ENCODE results near the gene COL4A1. TPM values are rescaled to one million over a fixed set of nuclear protein-coding genes. Genes with fewer than 3 reads are reported as not detected.

COL4A1 gene
- total RNA-seq, 1 experiment from 2014 or later, result 4.8 TPM

DNA sequence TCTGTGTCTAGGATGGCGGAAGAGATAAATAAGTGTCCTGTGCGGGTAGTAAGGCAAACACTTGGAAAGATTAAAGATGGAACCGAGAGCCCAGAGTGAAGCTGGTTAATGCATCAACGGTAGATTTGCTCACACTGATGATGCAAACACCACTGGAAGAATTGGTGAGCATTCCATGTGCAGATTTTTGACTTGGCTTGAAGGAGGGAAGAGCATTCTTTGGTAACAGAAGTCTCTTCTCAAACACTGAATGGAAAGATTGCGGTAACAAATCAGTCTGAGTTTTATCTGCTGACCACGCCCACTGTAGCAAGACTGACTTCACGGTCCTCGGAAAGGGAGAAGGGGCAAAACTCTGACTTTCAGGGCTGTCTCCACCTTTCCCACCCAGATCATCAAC, 112.5 kb downstream of the COL4A1 start:
- Mint-ChIP-seq H3K9me3 (ENCODE audit: unreplicated experiment) (no peaks in the 10 kb centered on the region), H3K27ac (ENCODE audit: unreplicated experiment) (peak overlapping the region; percentile 10), H3K36me3 (ENCODE audit: insufficient read depth, unreplicated experiment) (no peaks in the 10 kb centered on the region), H3K27me3 (ENCODE audit: insufficient read depth, unreplicated experiment) (no peaks in the 10 kb centered on the region), H3K4me3 (ENCODE audit: unreplicated experiment) (no peak overlapping the region), H3K4me1 (ENCODE audit: low read depth, unreplicated experiment) (peaks cover 55% of the 10 kb centered on the region)
- Histone ChIP-seq H3K36me3 (ENCODE audit: control insufficient read depth, insufficient read depth, low read length) (no peaks in the 10 kb centered on the region), H3K27me3 (replicated peaks; ENCODE audit: control insufficient read depth, insufficient read depth, low read length) (no peaks in the 10 kb centered on the region), H3K9me3 (no peaks in the 10 kb centered on the region), H3K4me3 (ENCODE audit: low read depth, low read length) (no peak overlapping the region), H3K4me1 (peaks cover 48% of the 10 kb centered on the region)
- BruUV-seq (replicated peaks), result no TSS peak
- no peak for DNase-seq
- ChIA-PET POLR2A (no interaction called here), CTCF (no interaction called here)
- intact Hi-C loops (cut with micrococcal nuclease; ENCODE audit: unreplicated experiment), result no loop called here
- TF ChIP-seq, protein P1, sequence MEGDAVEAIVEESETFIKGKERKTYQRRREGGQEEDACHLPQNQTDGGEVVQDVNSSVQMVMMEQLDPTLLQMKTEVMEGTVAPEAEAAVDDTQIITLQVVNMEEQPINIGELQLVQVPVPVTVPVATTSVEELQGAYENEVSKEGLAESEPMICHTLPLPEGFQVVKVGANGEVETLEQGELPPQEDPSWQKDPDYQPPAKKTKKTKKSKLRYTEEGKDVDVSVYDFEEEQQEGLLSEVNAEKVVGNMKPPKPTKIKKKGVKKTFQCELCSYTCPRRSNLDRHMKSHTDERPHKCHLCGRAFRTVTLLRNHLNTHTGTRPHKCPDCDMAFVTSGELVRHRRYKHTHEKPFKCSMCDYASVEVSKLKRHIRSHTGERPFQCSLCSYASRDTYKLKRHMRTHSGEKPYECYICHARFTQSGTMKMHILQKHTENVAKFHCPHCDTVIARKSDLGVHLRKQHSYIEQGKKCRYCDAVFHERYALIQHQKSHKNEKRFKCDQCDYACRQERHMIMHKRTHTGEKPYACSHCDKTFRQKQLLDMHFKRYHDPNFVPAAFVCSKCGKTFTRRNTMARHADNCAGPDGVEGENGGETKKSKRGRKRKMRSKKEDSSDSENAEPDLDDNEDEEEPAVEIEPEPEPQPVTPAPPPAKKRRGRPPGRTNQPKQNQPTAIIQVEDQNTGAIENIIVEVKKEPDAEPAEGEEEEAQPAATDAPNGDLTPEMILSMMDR (IDR thresholded peaks at IDR 0.05; ENCODE audit: insufficient read depth in 1 of 2, low read depth in 1 of 2, low read length in 1 of 2, severe bottlenecking in 1 of 2, unreplicated experiment in 1 of 2), result no peak

GRCh38 chr13:110193491-110193890, 113.5 kb downstream of the COL4A1 start:
- BruUV-seq (replicated peaks), result no TSS peak
- no peaks in the 10 kb centered on the region for H3K27me3 Mint-ChIP-seq (ENCODE audit: insufficient read depth, unreplicated experiment)
- ChIA-PET CTCF (no interaction called here), POLR2A (no interaction called here)
- H3K4me3 Mint-ChIP-seq (ENCODE audit: unreplicated experiment), result no peak overlapping the region
- no peak for DNase-seq
- peaks cover 39% of the 10 kb centered on the region for H3K4me1 ChIP-seq
- H3K4me3 ChIP-seq (ENCODE audit: low read depth, low read length), result no peak overlapping the region
- H3K36me3 Mint-ChIP-seq (ENCODE audit: insufficient read depth, unreplicated experiment), result peaks cover under 1% of the 10 kb centered on the region
- H3K27ac Mint-ChIP-seq (ENCODE audit: unreplicated experiment), result peak overlapping the region; percentile 10
- TF ChIP-seq, protein P1 (IDR thresholded peaks at IDR 0.05; ENCODE audit: insufficient read depth in 1 of 2, low read depth in 1 of 2, low read length in 1 of 2, severe bottlenecking in 1 of 2, unreplicated experiment in 1 of 2), result no peak
- peaks cover 50% of the 10 kb centered on the region for H3K4me1 Mint-ChIP-seq (ENCODE audit: low read depth, unreplicated experiment)
- no peaks in the 10 kb centered on the region for H3K36me3 ChIP-seq (ENCODE audit: control insufficient read depth, insufficient read depth, low read length)
- intact Hi-C loops (cut with micrococcal nuclease; ENCODE audit: unreplicated experiment), result no loop called here
- no peaks in the 10 kb centered on the region for H3K27me3 ChIP-seq (replicated peaks; ENCODE audit: control insufficient read depth, insufficient read depth, low read length)
- no peaks in the 10 kb centered on the region for H3K9me3 Mint-ChIP-seq (ENCODE audit: unreplicated experiment)
- H3K9me3 ChIP-seq, result no peaks in the 10 kb centered on the region

DNA sequence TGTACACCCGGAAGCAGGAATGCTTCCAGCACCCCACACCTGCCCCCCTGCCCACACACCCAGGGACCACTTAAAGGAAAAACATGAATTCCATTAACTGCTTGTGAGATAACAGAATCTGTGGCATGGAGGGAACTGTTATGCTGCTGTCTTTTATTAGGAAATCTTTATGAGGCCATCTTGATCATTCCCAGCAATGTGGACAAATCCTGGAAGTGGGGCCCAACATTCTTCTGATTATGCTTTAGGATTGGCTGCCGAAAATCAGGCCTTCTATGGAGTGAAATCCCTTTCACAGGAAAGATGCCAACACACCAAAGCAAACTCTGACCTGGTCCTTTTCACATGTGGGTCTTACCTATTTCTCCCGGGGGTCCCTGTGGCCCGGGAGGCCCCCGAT, 114.5 kb downstream of the COL4A1 start:
- no peak overlapping the region for H3K27ac Mint-ChIP-seq (ENCODE audit: unreplicated experiment)
- BruUV-seq (replicated peaks), result no TSS peak
- peaks cover 49% of the 10 kb centered on the region for H3K4me1 Mint-ChIP-seq (ENCODE audit: low read depth, unreplicated experiment)
- no peak overlapping the region for H3K4me3 Mint-ChIP-seq (ENCODE audit: unreplicated experiment)
- no peaks in the 10 kb centered on the region for H3K27me3 Mint-ChIP-seq (ENCODE audit: insufficient read depth, unreplicated experiment)
- TF ChIP-seq, protein P1 (IDR thresholded peaks at IDR 0.05; ENCODE audit: insufficient read depth in 1 of 2, low read depth in 1 of 2, low read length in 1 of 2, severe bottlenecking in 1 of 2, unreplicated experiment in 1 of 2), result no peak
- no peaks in the 10 kb centered on the region for H3K9me3 Mint-ChIP-seq (ENCODE audit: unreplicated experiment)
- intact Hi-C loops (cut with micrococcal nuclease; ENCODE audit: unreplicated experiment), result no loop called here
- Histone ChIP-seq H3K36me3 (ENCODE audit: control insufficient read depth, insufficient read depth, low read length) (no peaks in the 10 kb centered on the region), H3K4me3 (ENCODE audit: low read depth, low read length) (no peak overlapping the region), H3K4me1 (peaks cover 39% of the 10 kb centered on the region), H3K27me3 (replicated peaks; ENCODE audit: control insufficient read depth, insufficient read depth, low read length) (no peaks in the 10 kb centered on the region), H3K9me3 (no peaks in the 10 kb centered on the region)
- ChIA-PET POLR2A (no interaction called here), CTCF (no interaction called here)
- H3K36me3 Mint-ChIP-seq (ENCODE audit: insufficient read depth, unreplicated experiment), result peaks cover 9% of the 10 kb centered on the region
- DNase-seq, result no peak
